Measurements from ENCODE around the gene CELF3.

The CELF3 gene

GRCh38 chr1:151714820-151715725 is 1.5 kb downstream of the CELF3 start:
- no peak for TF ChIP-seq POLR2A (IDR thresholded peaks at IDR 0.05; ENCODE audit: low read depth, low read length)
- no peak for FAIRE-seq
- DNase-seq (ENCODE audit: insufficient read length, low spot score): no peak

- no peak for TF ChIP-seq POLR2A (IDR thresholded peaks at IDR 0.05; ENCODE audit: low read depth, low read length)
These were observed 2.7 kb downstream of the CELF3 start for GRCh38 chr1:151713874-151714273.

GRCh38 chr1:151713044-151713443 is 3.6 kb downstream of the CELF3 start:
- FAIRE-seq (no peak), DNase-seq (ENCODE audit: insufficient read length, low spot score) (no peak)
- TF ChIP-seq POLR2A (IDR thresholded peaks at IDR 0.05; ENCODE audit: low read depth, low read length): no peak

More at GRCh38 chr1:151713874-151714273, 2.7 kb downstream of the CELF3 start:
- FAIRE-seq (no peak), DNase-seq (ENCODE audit: insufficient read length, low spot score) (no peak)

GRCh38 chr1:151711951-151712350 is 4.7 kb downstream of the CELF3 start:
- no peak for TF ChIP-seq POLR2A (IDR thresholded peaks at IDR 0.05; ENCODE audit: low read depth, low read length)
- DNase-seq (ENCODE audit: insufficient read length, low spot score): no peak
- FAIRE-seq: no peak

- TF ChIP-seq POLR2A (IDR thresholded peaks at IDR 0.05; ENCODE audit: low read depth, low read length): no peak
- DNase-seq (ENCODE audit: insufficient read length, low spot score) (no peak), FAIRE-seq (no peak)
These were observed 5.4 kb downstream of the CELF3 start for GRCh38 chr1:151711044-151711800.

- TF ChIP-seq POLR2A (IDR thresholded peaks at IDR 0.05; ENCODE audit: low read depth, low read length): no peak
- DNase-seq (ENCODE audit: insufficient read length, low spot score) (no peak), FAIRE-seq (no peak)
These were observed 6.3 kb downstream of the CELF3 start for GRCh38 chr1:151710187-151710840.

- no peak for FAIRE-seq
- DNase-seq (ENCODE audit: insufficient read length, low spot score): no peak
- TF ChIP-seq POLR2A (IDR thresholded peaks at IDR 0.05; ENCODE audit: low read depth, low read length): no peak
These were observed 7.7 kb downstream of the CELF3 start for GRCh38 chr1:151708891-151709290.

- FAIRE-seq (no peak), DNase-seq (ENCODE audit: insufficient read length, low spot score) (no peak)
These were observed 9.0 kb downstream of the CELF3 start for GRCh38 chr1:151707541-151708065.

GRCh38 chr1:151706464-151707415 is 9.9 kb downstream of the CELF3 start:
- no peak for DNase-seq (ENCODE audit: insufficient read length, low spot score)
- no peak for FAIRE-seq
- no peak for TF ChIP-seq POLR2A (IDR thresholded peaks at IDR 0.05; ENCODE audit: low read depth, low read length)

More at GRCh38 chr1:151707541-151708065, 9.0 kb downstream of the CELF3 start:
- no peak for TF ChIP-seq POLR2A (IDR thresholded peaks at IDR 0.05; ENCODE audit: low read depth, low read length)

GRCh38 chr1:151705753-151706463 is 10.7 kb downstream of the CELF3 start:
- TF ChIP-seq POLR2A (IDR thresholded peaks at IDR 0.05; ENCODE audit: low read depth, low read length): no peak
- FAIRE-seq: no peak
- no peak for DNase-seq (ENCODE audit: insufficient read length, low spot score)

GRCh38 chr1:151705146-151705545 is 11.5 kb downstream of the CELF3 start:
- no peak for TF ChIP-seq POLR2A (IDR thresholded peaks at IDR 0.05; ENCODE audit: low read depth, low read length)
- FAIRE-seq: no peak

GRCh38 chr1:151704246-151704645 is 12.4 kb downstream of the CELF3 start:
- no peak for TF ChIP-seq POLR2A (IDR thresholded peaks at IDR 0.05; ENCODE audit: low read depth, low read length)
- DNase-seq (ENCODE audit: insufficient read length, low spot score): no peak
- FAIRE-seq: no peak

More at GRCh38 chr1:151705146-151705545, 11.5 kb downstream of the CELF3 start:
- DNase-seq (ENCODE audit: insufficient read length, low spot score): no peak
